GM21576 (cell line): ENCODE measurements around the gene AP3B1.
"Not testable (repeated sequence)": the region's sequence is repeated elsewhere in the genome, so short reads cannot be mapped to it uniquely, and the experiment has no call there.

ENCODE experiments used
- ATAC-seq: cut with Tn5 transposase; IDR thresholded peaks from one replicate; pipeline ENCODE4 v1.9.1; 2021; ENCODE audit warnings: mild to moderate bottlenecking, moderate library complexity; ENCODE audit not compliant: unreplicated experiment

AP3B1 gene

GRCh38 chr5:78070691-78071090 is 223.8 kb downstream of the AP3B1 start:
- ATAC-seq = not testable (repeated sequence)

DNA sequence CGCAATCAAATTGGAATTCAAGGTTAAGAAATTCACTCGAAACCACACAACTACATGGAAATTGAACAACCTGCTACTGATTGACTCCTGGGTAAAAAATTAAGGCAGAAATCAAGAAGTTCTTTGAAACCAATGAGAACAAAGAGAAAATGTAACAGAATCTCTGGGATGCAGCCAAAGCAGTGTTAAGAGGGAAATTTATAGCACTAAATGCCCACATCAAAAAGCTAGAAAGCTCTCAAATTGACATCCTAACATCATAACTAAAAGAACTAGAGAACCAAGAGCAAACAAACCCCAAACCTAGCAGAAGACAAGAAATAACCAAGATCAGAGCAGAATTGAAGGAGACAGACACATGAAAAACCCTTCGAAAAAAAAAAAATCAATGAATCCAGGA is 226.9 kb downstream of the AP3B1 start:
- not testable (repeated sequence) for ATAC-seq

- ATAC-seq = not testable (repeated sequence)
Observed at GRCh38 chr5:78066722-78067121, 227.8 kb downstream of the AP3B1 start.

- ATAC-seq = no peak
Observed at GRCh38 chr5:78065663-78066062, 228.8 kb downstream of the AP3B1 start.

- ATAC-seq = no peak
Observed at GRCh38 chr5:78064941-78065472, 229.5 kb downstream of the AP3B1 start.

GRCh38 chr5:78063495-78063894 is 231.0 kb downstream of the AP3B1 start:
- ATAC-seq = no peak

DNA sequence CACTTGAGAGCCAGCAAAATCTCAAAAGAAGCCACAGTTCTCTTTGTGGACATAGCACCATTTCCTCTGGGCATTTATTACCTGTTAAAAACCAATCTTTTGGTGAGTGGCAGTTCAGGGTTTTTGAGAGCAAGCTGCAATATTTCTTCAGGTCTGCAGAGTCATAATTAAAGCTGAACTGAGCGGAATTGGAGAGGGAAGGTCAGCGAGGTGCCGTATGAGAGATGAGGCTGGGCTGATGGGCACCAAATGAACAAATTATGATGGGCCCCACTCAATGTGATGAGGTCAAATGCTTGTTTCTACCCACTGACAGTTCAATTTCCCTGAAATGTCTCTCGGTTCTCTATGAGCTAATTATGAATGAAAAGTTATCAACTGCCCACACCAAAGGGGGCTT is 231.9 kb downstream of the AP3B1 start:
- ATAC-seq = no peak

DNA sequence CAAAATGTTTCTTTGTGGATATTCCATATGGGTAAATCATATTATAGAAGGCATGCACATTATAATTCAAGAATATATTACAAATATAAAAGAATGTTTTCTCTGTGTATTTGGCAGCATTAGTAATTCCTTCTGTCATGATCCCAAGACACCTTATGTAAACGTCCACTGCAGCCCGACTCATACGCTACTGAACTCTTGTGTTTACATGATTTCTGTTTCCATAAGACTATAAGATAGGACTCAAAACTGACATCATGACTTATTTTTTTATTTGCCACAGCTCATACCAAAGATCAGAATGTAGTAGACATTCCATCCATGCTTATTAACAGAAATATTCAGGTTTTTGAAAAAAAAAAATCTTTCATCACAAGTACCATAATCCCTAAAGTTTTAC is 234.1 kb downstream of the AP3B1 start:
- ATAC-seq = no peak

DNA sequence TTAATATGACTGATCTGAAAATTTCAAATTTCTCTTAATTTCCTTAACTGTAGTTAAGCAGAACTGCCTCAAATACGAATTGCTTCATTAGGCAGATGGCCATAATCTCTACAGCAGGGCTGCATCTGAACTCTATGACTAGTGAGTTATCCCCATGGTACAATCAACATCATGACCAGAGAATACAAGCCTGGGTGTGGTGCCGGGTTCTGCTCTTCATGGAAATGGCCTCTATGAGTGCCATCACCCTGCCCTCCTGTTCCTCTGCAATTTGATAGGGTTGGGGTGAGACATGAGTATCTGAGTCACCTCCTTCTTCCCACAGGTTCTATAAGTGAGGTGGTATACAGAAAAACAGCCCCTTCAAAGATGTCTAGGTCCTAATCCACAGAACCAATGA is 235.9 kb downstream of the AP3B1 start:
- no peak for ATAC-seq

DNA sequence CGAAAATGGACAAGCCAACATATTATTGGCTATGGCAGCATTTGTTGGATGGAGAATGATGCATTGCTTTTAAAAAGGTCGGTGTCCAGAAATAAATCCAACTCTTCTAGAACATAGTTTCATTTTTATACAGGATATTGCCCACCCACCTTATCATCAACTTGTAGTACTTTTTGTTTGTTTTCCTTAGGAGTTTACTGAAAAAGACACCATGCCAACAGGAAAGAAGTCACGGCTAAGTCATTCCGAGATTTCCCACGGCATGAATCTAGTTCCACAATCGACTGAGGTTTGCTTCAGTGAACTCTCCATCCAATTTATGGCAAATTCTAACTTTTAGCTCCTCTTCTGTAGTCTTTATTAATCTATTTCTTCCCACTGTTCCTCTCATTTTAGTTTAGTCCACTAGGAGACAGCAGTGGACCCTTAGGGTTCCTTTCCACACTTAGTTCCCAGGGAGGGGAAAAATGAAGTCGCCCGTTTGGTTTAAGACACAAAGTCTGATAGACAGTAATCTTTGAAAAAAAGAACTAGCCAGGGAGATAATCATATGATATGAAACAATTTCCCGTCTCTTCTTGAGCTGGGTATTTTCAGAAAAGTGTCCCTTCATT is 237.5 kb downstream of the AP3B1 start:
- ATAC-seq = no peak

GRCh38 chr5:78056053-78056452 is 238.4 kb downstream of the AP3B1 start:
- no peak for ATAC-seq

- no peak for ATAC-seq
Observed at GRCh38 chr5:78050888-78051287, 243.6 kb downstream of the AP3B1 start.

- ATAC-seq = not testable (repeated sequence)
Observed at GRCh38 chr5:78046823-78047222, 247.7 kb downstream of the AP3B1 start.

DNA sequence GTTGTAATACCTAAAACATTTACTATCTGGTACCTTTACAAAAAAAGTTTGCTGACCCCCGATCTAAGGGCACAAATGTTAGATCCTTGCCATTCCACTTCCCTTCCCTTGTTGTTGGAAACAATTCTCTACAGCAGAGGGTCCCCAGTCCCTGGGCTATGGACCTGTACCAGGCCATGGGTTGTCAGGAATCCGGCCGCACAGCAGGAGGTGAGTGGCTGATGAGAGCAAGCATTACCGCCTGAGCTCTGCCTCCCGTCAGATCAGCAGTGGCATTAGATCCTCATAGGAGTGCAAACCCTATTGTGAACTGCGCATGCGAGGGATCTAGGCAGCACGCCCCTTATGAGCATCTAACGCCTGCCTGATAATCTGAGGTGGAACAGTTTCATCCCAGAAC is 248.5 kb downstream of the AP3B1 start:
- ATAC-seq = no peak

GRCh38 chr5:78041805-78042204 is 252.7 kb downstream of the AP3B1 start:
- ATAC-seq = no peak

- ATAC-seq = no peak
Observed at GRCh38 chr5:78025540-78025939, 269.0 kb downstream of the AP3B1 start.

DNA sequence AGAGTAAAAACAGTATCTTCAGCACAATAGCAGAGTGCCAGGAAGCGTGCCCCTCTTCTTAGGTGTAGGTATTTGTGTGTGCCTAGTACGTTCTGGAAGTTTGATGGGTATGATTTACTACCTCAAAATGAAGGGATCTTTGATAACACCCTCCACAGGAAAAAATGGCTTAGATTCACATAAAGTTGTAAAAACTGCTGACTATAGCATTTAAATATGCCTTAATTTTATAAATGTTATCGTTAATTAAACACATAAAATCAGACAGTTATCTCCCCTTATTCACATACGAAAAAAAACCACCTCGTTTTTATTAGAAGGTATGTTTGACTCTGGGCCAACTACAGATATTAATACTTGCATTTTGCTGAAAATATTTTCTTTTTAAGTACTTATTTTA is 274.8 kb downstream of the AP3B1 start:
- no peak for ATAC-seq

GRCh38 chr5:78016863-78017529 is 277.5 kb downstream of the AP3B1 start:
- no peak for ATAC-seq

GRCh38 chr5:78009937-78010527 is 284.5 kb downstream of the AP3B1 start:
- no peak for ATAC-seq

- no peak for ATAC-seq
Observed at GRCh38 chr5:78008356-78008967, 286.0 kb downstream of the AP3B1 start.

GRCh38 chr5:78007233-78007632 is 287.3 kb downstream of the AP3B1 start:
- no peak for ATAC-seq

GRCh38 chr5:78006449-78006848 is 288.0 kb downstream of the AP3B1 start:
- no peak for ATAC-seq
